GM19025 (cell line): ENCODE results near the gene ARHGAP26.

Source experiments
- ATAC-seq: cut with Tn5 transposase; IDR thresholded peaks from one replicate; pipeline ENCODE4 v1.9.1; 2021; ENCODE audit warnings: mild to moderate bottlenecking, low read depth, moderate library complexity; ENCODE audit not compliant: unreplicated experiment

Gene ARHGAP26

DNA sequence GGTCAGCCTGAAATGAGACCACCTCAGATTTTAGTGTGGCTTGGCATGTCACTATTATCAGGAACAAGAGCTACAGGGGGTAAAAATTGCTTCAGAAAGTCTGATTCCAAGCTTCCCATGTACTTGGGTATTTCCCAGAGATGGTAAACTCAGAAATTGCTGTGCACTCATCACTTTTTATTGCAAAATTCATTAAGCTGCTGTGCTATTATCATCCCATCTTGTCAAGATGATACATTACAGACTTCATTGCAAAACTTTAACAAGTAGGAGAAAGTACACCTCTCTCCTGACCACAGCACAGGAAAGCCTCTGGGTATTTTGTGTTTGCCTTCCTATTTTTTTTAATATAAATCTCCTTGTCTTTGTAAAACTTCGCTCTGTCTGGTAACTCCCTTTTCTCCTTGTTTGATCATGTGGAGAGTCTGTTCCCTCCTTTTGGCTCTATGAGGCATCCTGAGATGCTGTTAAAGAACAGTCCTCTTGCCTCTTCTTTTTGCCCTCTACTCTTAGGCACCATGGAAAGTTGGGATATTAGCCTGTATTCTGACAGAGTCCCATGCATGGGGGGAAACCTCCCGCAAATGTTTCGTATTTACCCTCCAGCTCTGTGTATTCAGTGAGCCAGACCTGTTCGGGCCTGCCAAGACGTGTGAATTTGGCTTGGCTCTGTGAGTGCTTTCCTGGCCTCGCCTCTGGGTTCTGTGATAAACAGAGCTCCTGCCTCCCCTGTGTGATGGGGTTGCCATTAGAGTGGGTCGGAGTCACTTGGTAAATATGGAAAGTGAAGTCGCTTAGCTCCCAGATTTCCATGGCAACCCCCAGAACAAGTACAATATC lies 372.6 kb downstream of the ARHGAP26 start:
- no peak for ATAC-seq

- no peak for ATAC-seq
Measured at GRCh38 chr5:143143973-143144372, 373.8 kb downstream of the ARHGAP26 start.

DNA sequence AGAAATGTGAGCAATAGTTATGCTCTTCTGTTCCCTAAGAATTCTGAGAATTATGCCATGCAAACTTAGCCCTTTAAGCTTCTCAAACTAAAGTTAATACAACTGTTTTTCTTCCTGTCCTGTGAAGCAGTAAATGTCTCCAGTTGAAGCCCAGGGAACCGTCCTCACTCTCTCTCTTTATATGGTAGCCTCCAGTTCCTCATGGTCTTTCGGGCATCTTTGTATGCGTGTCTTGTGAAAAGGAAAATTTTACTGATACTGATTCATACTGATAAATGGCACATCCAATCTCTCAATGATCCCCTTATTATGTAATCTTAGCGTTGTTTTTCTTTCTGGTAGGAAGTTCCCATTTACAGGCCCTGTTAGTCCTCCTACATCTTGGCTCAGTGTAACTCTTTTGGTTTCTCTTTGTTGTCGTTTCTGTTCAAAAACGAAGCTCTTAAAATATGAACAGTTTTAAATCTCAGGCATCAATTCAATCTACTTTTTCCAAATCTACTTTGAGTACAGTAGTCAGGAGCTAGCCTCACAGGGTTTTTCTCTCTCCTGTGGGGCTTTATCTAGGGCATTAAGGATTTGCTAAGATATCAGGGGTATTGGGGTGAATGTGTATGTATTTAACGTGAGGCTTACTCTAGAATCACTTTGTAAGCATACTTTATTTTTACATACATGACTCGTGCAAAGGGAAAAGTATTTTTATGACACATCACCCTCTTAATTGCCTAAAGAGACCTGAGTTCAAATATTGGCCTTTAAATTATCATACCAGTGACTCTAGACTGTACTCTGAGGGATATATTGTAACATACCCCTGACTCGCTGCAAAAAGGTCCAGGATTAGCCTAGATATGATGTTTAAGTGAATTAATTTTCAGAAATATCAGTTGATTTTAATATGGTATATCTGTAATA lies 375.3 kb downstream of the ARHGAP26 start:
- ATAC-seq, result no peak

DNA sequence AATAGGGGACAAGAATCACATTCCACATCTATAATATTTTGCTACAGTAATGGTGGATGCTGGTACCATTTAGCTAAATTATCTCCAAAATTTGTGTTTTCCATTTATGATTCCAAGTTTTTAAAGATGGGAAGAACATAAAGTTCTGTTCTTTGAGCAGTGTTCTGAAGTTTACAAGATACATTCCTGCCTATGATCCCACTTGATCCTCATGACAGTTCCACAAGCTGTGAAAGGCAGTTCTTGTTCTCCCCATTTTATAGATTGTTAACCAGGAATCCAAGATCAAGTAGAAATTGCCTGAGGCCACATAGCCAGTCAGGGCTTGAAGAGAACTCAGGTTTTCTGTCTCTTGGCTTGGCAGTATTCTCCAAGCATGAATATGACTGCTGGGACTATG lies 376.0 kb downstream of the ARHGAP26 start:
- ATAC-seq, result no peak

DNA sequence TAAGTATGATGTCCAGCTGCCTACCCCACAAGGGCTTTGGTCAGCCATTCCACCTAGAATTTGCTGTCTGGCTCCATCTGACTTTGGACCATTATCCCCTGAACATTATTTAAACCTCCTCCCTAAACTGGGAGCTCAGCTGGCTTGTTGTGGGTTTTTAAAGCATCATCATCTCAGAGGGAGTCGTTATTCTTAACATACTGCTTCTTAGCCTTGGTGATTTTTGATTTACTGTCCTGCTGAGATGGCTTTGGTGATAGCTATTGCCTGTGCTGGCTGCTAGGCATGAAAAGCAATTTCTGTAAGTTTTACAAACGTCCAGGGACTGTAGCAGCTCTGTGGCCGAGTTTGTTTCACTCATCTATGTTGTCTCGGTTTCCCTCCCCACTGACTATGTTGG lies 377.2 kb downstream of the ARHGAP26 start:
- no peak for ATAC-seq

DNA sequence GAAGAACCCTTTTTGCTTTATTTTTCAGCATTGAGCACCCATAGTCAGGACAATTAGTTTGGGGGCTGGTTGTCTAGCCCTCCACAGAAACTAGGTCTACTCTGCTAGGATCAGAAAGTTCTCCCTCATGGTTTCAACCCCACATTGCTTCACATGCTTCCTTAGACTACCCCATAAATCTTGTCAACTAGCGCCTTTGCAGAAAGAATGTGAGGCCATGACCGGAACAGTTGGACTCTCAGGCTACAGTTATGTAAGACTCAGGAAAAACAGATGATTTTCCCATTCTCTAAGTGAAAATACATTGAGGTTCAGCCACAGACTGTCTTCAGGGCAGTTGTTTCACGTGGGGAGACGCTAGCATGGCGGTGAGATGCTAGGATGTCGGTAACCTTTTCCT lies 377.7 kb downstream of the ARHGAP26 start:
- ATAC-seq, result no peak

GRCh38 chr5:143148771-143149170 lies 378.6 kb downstream of the ARHGAP26 start:
- ATAC-seq, result no peak

- no peak for ATAC-seq
Measured at GRCh38 chr5:143149759-143150158, 379.6 kb downstream of the ARHGAP26 start.

DNA sequence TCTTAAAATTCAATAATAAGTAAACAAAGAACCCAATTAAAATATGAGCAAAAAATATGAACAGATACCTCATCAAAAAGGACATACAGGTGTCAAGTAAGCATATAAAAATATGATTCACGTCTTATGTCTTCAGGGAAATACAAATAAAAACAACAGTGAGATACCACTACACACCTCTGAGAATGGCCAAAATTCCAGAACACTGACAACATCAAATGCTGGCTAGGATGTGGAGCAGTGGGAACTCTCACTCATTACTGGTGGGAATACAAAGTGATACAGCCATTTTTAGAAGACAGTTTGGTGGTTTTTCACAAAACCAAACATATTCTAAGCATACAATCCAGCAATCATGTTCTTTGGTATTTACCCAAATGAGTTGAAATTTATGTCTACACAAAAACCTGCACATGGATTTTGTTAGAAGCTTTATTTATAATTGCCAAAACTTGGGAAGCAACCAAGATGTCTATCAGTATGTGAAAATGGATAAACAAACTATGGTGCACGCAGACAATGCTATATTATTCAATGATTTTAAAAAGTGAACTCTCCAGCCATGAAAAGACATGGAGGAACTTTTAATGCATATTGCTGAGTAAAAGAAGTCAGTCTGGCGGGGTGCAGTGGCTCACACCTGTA lies 381.0 kb downstream of the ARHGAP26 start:
- ATAC-seq, result no peak

DNA sequence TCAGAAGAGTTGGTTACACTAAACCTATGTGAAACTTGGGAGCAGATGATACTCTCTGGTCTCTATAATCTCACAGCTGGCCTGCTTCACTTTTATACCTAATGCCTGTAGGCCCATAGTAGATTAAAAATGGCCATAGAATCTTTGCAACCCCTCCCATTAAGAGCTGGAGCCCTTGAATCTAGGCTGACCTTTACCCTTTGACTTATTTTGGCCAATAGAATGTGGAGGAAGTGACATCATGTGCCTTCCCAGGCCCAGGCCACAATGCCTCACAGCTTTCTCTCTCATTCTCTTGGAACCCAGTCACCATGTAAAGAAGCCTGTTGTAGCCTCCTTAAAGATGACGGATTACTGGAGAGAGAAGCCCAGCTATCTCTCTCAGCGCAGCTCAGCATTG lies 382.3 kb downstream of the ARHGAP26 start:
- no peak for ATAC-seq

- ATAC-seq, result no peak
Measured at GRCh38 chr5:143153332-143154119, 383.3 kb downstream of the ARHGAP26 start.

- no peak for ATAC-seq
Measured at GRCh38 chr5:143154510-143155370, 384.6 kb downstream of the ARHGAP26 start.

DNA sequence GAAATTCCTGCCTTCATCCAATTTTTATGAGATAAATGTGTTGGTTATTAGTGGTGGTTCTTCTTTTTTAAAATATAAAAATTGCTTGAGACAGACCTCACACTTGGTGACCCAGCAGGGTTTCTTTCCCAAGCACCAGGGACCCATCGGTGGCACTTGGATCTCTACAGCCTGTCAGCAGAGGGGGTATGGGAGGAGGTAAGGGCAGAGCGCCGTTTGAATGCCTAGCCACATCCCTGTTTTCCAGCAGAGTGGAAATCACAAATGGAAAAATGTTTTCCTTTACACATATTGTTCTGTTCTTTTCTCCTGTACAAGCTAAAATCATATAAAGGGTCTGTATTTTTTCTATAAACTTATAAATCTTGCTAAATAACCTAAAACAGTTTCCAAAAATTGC lies 385.3 kb downstream of the ARHGAP26 start:
- ATAC-seq, result no peak

GRCh38 chr5:143156086-143156485 lies 385.9 kb downstream of the ARHGAP26 start:
- ATAC-seq, result no peak

- ATAC-seq, result no peak
Measured at GRCh38 chr5:143156572-143156971, 386.4 kb downstream of the ARHGAP26 start.

DNA sequence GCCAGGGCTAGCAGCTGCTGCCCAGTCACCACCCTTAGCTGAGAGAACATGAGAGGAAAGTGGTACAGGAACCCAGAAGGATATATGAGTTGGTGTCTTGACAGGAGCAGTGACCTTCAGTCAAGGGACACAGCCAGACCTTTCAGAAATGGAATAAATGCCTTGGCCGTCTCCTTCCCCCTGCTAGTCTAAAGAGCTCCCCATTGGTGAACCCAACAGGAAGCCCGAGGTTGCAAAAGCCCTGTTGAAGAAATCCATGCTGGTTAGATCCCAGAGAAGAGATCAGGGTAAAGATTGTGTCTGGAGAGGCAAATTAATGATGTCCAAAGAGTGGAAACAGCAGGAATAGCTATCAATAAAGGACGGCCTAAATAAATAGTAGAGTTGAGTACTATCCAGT lies 388.9 kb downstream of the ARHGAP26 start:
- no peak for ATAC-seq

GRCh38 chr5:143161885-143162540 lies 391.8 kb downstream of the ARHGAP26 start:
- no peak for ATAC-seq

DNA sequence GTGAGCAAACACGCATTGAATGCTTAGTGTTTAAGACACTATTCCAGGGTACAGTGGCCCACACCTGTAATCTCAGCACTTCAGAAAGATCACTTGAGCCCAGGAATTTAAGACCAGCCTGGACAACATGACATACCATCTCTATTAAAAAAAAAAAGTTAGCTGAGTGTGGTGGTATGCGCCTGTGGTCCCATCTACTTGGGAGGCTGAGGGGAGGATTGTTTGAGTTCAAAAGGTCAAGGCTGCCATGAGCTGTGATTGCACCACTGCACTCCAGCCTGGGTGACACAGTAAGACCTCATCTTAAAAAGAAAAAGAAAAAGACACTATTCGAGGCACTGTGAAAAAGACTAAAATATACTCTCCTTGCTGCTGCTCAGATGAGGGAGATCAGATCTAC lies 392.6 kb downstream of the ARHGAP26 start:
- no peak for ATAC-seq

GRCh38 chr5:143164557-143164956 lies 394.4 kb downstream of the ARHGAP26 start:
- no peak for ATAC-seq
